OCI-LY3 (cell line): Measurements from ENCODE around the gene COPA.
A peak's percentile ranks its signal among the peaks of the same experiment; 100 is the strongest.

Source experiments
- H2AFZ ChIP-seq: fragments of 200-600, 300-600 bp; shearing (Covaris generic); 2 replicates; pipeline ENCODE4 v1.6.0; 2014; ENCODE audit warnings: antibody characterized with exemption, low read depth, low read length
- H3K27ac ChIP-seq: fragments of 200-600, 300-600 bp; sonication (generic); 2 replicates; pipeline ENCODE4 v1.5.1; 2014; ENCODE audit warnings: mild to moderate bottlenecking, low read length, moderate library complexity, mixed read lengths
- H3K27me3 ChIP-seq: fragments of 200-600, 300-600 bp; sonication (generic); 2 replicates; pipeline ENCODE4 v1.6.1; 2014; ENCODE audit warnings: low read depth, low read length, mixed read lengths
- H3K36me3 ChIP-seq: fragments of 200-600, 300-600 bp; sonication (generic); replicated peaks from 2 replicates; pipeline ENCODE3; 2014; ENCODE audit warnings: low read depth, low read length, mixed read lengths
- H3K4me1 ChIP-seq: fragments of 300-600, 200-600 bp; sonication (generic); 2 replicates; pipeline ENCODE4 v1.6.1; 2014; ENCODE audit warnings: low read length, mixed read lengths
- H3K4me2 ChIP-seq: fragments of 200-600, 300-600 bp; sonication (generic); 2 replicates; pipeline ENCODE4 v1.6.1; 2014; ENCODE audit warnings: low read length, mixed read lengths
- H3K4me3 ChIP-seq: fragments of 300-600, 200-600 bp; sonication (generic); 2 replicates; pipeline ENCODE4 v1.5.1; 2014; ENCODE audit warnings: antibody characterized with exemption, mild to moderate bottlenecking, low read length, moderate library complexity
- H3K79me2 ChIP-seq: fragments of 300-600, 200-600 bp; shearing (Covaris generic); 2 replicates; pipeline ENCODE4 v1.6.1; 2014; ENCODE audit warnings: mild to moderate bottlenecking, low read length, mixed read lengths
- H3K9ac ChIP-seq: fragments of 300-600, 200-600 bp; shearing (Covaris generic); 2 replicates; pipeline ENCODE4 v1.6.0; 2014; ENCODE audit warnings: mild to moderate bottlenecking, low read length, moderate library complexity
- H3K9me3 ChIP-seq: fragments of 200-600, 300-600 bp; shearing (Covaris generic); 2 replicates; pipeline ENCODE4 v1.6.1; 2014; ENCODE audit warnings: low read length, mixed read lengths; ENCODE audit not compliant: insufficient read depth
- H4K20me1 ChIP-seq: fragments of 200-600, 300-600 bp; sonication (generic); 2 replicates; pipeline ENCODE4 v1.6.1; 2016; ENCODE audit warnings: low read length, mixed read lengths; ENCODE audit not compliant: insufficient read depth
- EZH2phosphoT487 ChIP-seq: fragments of 200-600 bp; shearing (Covaris generic); IDR thresholded peaks from 2 replicates; pipeline ENCODE4 v1.6.1; 2018; ENCODE audit warnings: antibody characterized with exemption, mixed run types, low read depth
- TF ChIP-seq, protein P1 (sequence below): fragments of 200-600, 300-600 bp; sonication (generic); IDR thresholded peaks from 2 replicates; pipeline ENCODE4 v1.5.1; 2014; ENCODE audit warnings: antibody characterized with exemption, low read length, low read depth

Gene COPA

DNA sequence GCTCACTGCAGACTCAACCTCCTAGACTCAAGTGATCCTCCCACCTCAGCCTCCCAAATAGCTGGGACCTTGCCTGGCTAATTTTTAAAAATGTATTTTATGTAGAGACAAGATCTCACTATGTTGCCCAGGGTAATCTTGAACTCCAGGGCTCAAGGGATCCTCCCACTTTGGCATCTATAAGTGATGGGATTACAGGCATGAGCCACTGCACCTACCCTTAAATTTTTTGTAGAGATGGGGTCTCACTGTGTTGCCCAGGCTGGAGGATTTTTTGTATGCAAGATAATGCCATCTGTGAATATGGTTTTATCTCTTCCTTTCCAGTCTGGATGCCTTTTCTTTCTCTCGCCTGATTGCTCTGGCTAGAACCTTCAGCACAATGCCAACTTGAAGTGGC is 72.0 kb downstream of the COPA start:
- Histone ChIP-seq H3K36me3 (no peaks in the 10 kb centered on the region), H3K4me1 (no peaks in the 10 kb centered on the region), H3K27me3 (no peaks in the 10 kb centered on the region), H3K27ac (no peak overlapping the region), H4K20me1 (no peaks in the 10 kb centered on the region), H3K4me3 (no peak overlapping the region), H3K4me2 (no peak overlapping the region), H3K9ac (no peak overlapping the region), H2AFZ (no peak overlapping the region), H3K79me2 (no peaks in the 10 kb centered on the region), H3K9me3 (no peaks in the 10 kb centered on the region)
- no peak for TF ChIP-seq EZH2phosphoT487
- TF ChIP-seq, protein P1, sequence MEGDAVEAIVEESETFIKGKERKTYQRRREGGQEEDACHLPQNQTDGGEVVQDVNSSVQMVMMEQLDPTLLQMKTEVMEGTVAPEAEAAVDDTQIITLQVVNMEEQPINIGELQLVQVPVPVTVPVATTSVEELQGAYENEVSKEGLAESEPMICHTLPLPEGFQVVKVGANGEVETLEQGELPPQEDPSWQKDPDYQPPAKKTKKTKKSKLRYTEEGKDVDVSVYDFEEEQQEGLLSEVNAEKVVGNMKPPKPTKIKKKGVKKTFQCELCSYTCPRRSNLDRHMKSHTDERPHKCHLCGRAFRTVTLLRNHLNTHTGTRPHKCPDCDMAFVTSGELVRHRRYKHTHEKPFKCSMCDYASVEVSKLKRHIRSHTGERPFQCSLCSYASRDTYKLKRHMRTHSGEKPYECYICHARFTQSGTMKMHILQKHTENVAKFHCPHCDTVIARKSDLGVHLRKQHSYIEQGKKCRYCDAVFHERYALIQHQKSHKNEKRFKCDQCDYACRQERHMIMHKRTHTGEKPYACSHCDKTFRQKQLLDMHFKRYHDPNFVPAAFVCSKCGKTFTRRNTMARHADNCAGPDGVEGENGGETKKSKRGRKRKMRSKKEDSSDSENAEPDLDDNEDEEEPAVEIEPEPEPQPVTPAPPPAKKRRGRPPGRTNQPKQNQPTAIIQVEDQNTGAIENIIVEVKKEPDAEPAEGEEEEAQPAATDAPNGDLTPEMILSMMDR = no peak

DNA sequence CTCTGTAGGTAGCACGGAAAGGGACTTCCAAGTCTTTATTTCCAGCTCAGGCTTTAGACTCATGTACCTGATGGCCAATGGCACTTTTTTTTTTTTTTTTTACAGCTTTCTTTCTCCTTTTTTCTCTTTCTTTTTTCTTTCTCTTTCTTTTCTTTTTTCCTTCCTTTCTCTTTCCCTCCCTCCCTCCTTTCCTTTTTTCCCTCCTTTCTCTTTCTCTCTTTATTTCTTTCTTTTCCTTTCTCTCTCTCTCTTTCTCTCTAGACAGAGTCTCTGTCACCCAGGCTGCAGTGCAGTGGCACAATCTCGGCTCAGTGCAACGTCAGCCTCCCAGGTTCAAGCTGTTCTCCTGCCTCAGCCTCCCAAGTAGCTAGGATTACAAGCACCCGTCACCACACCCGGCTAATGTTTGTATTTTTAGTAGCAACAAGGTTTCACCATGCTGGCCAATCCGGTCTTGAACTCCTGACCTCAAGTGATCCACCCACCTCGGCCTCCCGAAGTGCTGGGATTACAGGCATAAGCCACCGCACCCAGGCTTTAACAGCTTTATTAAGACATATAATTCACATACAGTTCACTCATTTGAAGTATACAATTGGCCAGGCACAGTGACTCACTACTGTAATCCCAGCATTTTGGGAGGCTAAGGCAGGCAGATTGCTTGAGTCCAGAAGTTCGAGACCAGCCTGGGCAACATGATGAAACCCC is 75.6 kb downstream of the COPA start:
- Histone ChIP-seq H4K20me1 (no peaks in the 10 kb centered on the region), H3K27me3 (no peaks in the 10 kb centered on the region), H3K27ac (no peak overlapping the region), H3K4me3 (no peak overlapping the region), H3K36me3 (no peaks in the 10 kb centered on the region), H3K9me3 (no peaks in the 10 kb centered on the region), H2AFZ (no peak overlapping the region), H3K4me1 (peaks cover 12% of the 10 kb centered on the region), H3K4me2 (no peak overlapping the region), H3K9ac (no peak overlapping the region), H3K79me2 (no peaks in the 10 kb centered on the region)
- TF ChIP-seq EZH2phosphoT487 = no peak
- TF ChIP-seq, protein P1 = no peak

DNA sequence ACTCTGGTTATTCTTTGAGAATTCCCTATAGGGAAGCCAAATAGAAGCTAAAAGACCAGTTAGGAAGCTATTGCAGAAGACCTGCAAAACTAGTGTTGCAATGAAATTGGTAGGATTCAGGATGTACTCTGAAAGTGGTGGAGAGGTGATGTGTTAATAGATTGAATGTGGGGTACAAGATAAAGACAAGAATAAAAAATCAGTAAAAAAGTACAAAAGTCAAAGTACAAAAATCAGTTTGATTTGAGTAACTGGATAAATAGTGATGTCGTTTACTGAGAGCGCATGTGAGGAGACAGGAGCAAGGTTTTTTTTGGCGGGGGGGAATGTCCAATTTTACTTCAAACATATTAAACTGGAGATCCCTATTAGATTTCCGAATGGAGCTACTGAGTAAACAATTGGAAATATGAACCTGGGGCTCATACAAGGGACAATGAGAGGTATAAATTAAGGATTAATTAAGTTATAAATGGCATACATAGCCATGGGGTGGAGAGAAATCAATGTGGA is 78.2 kb downstream of the COPA start:
- Histone ChIP-seq H3K27ac (no peak overlapping the region), H3K9ac (no peak overlapping the region), H4K20me1 (peaks cover 11% of the 10 kb centered on the region; the same call in 1 of the 2 replicates), H3K9me3 (no peaks in the 10 kb centered on the region), H3K4me2 (no peak overlapping the region), H3K4me1 (peaks cover 27% of the 10 kb centered on the region), H3K4me3 (no peak overlapping the region), H3K36me3 (peaks cover 12% of the 10 kb centered on the region), H3K27me3 (no peaks in the 10 kb centered on the region), H3K79me2 (peaks cover 24% of the 10 kb centered on the region), H2AFZ (no peak overlapping the region)
- no peak for TF ChIP-seq EZH2phosphoT487
- TF ChIP-seq, protein P1 = no peak

DNA sequence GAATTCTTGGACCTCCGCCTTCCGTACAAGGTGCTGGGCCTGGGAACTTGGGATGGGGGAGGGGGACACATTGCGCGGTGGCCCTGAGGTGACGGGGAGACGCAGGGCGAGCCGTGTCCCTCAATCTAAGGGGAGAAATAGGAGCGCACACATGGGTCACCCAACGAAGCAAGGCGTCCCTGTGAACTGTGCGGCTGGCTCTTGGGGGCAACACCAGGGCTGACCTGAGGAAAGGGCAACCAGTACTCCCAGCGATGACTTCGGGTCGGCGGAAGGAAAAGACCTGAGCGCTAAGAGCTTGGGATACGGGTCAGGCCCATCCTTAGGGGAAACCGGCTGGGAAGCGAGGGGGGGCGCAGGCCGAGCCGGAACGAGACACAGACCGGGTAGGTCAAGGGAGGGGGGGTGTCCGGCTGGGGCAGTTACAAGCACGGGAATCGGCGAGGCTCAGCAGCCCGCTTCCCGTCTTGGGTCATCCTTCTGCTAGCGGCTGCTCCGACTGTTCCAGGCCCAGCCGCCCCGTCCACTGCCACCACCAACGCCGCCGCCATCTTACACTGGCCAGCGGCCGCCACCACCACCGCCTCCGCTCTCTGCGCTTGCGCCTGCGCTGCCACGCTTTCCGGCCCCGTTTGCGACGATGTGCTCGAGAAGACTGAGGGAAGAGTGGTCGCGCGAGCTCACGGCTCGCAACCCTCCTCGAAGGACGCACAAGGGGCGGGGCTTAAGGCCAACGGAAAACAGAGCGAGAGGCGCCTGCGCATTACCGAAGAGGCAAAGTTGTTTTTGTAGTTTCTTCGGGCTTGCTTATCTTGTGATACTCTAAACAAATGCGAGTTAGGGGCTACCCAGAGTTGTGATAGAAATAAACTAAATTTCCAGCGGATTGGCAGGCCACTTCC is 80.9 kb downstream of the COPA start, which contains the start of gene DCAF8:
Gene DCAF8 (minus strand): TSS at position 657 of the 902 bp plus-strand sequence. CDS start 18,541 bp downstream, outside the sequence.
- H2AFZ ChIP-seq = peak within 1 kb of the TSS; percentile 64
- H3K4me1 ChIP-seq = peaks cover 31% of the 10 kb centered on the region
- peaks cover 16% of the 10 kb centered on the region; the same call in 1 of the 2 replicates for H4K20me1 ChIP-seq
- peak within 1 kb of the TSS; percentile 94 for H3K27ac ChIP-seq
- TF ChIP-seq, protein P1 = no peak
- TF ChIP-seq EZH2phosphoT487 = no peak
- H3K4me3 ChIP-seq = peak within 1 kb of the TSS; percentile 91
- H3K79me2 ChIP-seq = peaks cover 51% of the 10 kb centered on the region
- peak within 1 kb of the TSS; percentile 89 for H3K4me2 ChIP-seq
- no peaks in the 10 kb centered on the region for H3K9me3 ChIP-seq
- H3K9ac ChIP-seq = peak within 1 kb of the TSS; percentile 94
- no peaks in the 10 kb centered on the region for H3K27me3 ChIP-seq
- H3K36me3 ChIP-seq = peaks cover 19% of the 10 kb centered on the region
